Lung (tissue), 12 donors: ENCODE data around the gene TRAF2. TPM values are rescaled to one million over a fixed set of nuclear protein-coding genes. Genes with fewer than 3 reads are reported as not detected.
A peak's percentile ranks its signal among the peaks of the same experiment; 100 is the strongest.

Experiments
- ATAC-seq: fragments of 200-7000 bp; cut with Tn5 transposase; one replicate; pipeline ENCODE4 v1.9.1; 2020; ENCODE audit warnings: moderate number of reproducible peaks; ENCODE audit not compliant: insufficient read depth, low FRiP score
- DNase-seq, 3 donors: peaks; one replicate each; pipeline ENCODE4 v3.0.0-alpha.2; 2013 to 2017
- H3K27ac ChIP-seq, 2 donors: one replicate each; pipeline ENCODE4 v1.5.1; 2013; ENCODE audit warnings: mild to moderate bottlenecking in 2 of 2, moderate library complexity in 2 of 2, control low read depth in 1 of 2, inconsistent platforms in 1 of 2, low read depth in 1 of 2, low read length in 1 of 2
- H3K27me3 ChIP-seq, 3 donors: one replicate each; pipeline ENCODE4 v1.5.1; 2013; ENCODE audit warnings: low read length in 2 of 3; ENCODE audit not compliant: control insufficient read depth in 3 of 3, insufficient read depth in 3 of 3
- H3K36me3 ChIP-seq, 4 donors: one replicate each; pipeline ENCODE4 v1.5.1; 2013; ENCODE audit warnings: low read length in 4 of 4, mild to moderate bottlenecking in 1 of 4, moderate library complexity in 1 of 4; ENCODE audit not compliant: control insufficient read depth in 4 of 4, insufficient read depth in 4 of 4
- H3K4me1 ChIP-seq, 5 donors: one replicate each; pipeline ENCODE4 v1.5.1; 2013; ENCODE audit warnings: low read length in 5 of 5, mild to moderate bottlenecking in 2 of 5, moderate library complexity in 1 of 5; ENCODE audit not compliant: control insufficient read depth in 5 of 5, insufficient read depth in 5 of 5
- H3K4me3 ChIP-seq: one replicate; pipeline ENCODE4 v1.5.1; 2013; ENCODE audit warnings: mild to moderate bottlenecking, control low read depth, moderate library complexity
- H3K9ac ChIP-seq, 2 donors: one replicate each; pipeline ENCODE4 v1.5.1; 2013; ENCODE audit warnings: low read length in 2 of 2, control low read depth in 1 of 2; ENCODE audit not compliant: insufficient read depth in 1 of 2
- H3K9me3 ChIP-seq, 4 donors: one replicate each; pipeline ENCODE4 v1.5.1; 2013; ENCODE audit warnings: low read length in 3 of 4, mild to moderate bottlenecking in 1 of 4, moderate library complexity in 1 of 4; ENCODE audit not compliant: control insufficient read depth in 4 of 4, insufficient read depth in 3 of 4
- whole genome bisulfite sequencing, 2 donors: extraction: QIAGEN DNeasy Blood & Tissue Kit; methylation state at CpG; one replicate each; pipeline ENCODE4 v1.1.7; 2013; 5-methylcytosine and 5-hydroxymethylcytosine counted together
- polyA plus RNA-seq, 2 donors: library from polyadenylated mRNA; stranded (reverse); fragments of 200-250 nt; gene quantifications; one replicate each; pipeline ENCODE4 v1.2.1, GENCODE V29; 2013
- total RNA-seq, 2 donors: library from RNA; depleted of rRNA in 1 of 2; stranded (reverse); fragments of >200 nt in 1 of 2; gene quantifications; one replicate each; pipeline ENCODE4 v1.2.1, GENCODE V29; 2014 to 2021
- TF ChIP-seq, protein P1 (sequence below): IDR thresholded peaks from 2 replicates; pipeline ENCODE4 v1.5.1; 2012; ENCODE audit warnings: mild to moderate bottlenecking; ENCODE audit errors: control extremely low read depth, extremely low read depth
- donor health status: control.
- donor health status: control.
- donor health status: Bipolar disorder and iron deficiency.
- donor health status: healthy.
- donor health status: DM: yes; HTN: yes; CAD: no.

TRAF2 gene
- total and polyA plus RNA-seq, 4 donors: 11.3 to 19.1 (median 15.2) TPM

DNA sequence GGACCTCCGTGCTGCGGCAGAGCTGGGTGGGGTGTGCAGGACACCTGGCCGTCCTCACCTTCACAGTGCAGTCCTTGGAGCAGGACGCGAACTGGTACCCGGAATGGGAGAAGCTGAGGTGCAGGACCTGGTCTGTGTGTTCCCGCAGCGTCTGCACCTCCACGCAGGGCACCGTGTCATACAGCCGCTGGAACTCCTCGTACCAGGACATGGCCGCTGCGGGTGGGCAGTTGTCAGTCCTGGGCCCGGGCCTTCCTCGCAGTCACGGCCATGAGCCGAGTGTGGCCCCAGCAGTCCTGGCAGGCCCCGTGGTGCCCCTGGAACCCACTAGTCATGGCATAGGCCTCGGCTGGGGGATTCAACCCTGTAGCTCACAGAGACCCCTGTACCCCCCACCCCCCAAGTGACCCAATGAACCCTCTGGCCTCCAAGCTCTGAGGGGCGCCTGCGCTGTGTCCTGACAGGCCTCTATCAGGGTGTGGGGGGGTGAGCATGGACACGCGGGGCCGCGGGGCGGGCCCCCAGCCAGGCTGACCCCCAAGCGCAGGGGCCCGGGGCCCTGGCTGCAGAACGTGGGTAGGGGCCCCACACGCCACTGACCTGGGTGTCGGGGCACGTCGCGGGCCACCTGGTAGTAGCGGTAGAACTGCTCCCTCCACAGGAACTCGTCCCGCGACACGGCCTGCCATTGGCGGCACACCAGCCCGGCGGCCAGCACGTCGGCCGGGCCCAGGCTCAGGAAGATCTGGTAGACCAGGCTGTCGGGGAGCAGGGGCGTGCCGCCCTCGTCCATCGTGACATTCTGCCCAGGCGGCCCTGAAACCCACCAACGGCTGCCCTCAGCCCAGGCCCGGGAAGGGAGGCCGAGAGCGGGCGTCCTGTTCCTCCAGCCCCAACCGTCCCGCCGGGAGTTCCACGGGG, 57.2 kb downstream of the TRAF2 start:
- 23 to 32% methylated on average over 50 to 61 of the region's 61 CpGs for WGBS, 2 donors
- H3K4me1 ChIP-seq: peaks cover 0 to 22% (median 10%) of the 10 kb centered on the region in 5 donors
- TF ChIP-seq, protein P1, sequence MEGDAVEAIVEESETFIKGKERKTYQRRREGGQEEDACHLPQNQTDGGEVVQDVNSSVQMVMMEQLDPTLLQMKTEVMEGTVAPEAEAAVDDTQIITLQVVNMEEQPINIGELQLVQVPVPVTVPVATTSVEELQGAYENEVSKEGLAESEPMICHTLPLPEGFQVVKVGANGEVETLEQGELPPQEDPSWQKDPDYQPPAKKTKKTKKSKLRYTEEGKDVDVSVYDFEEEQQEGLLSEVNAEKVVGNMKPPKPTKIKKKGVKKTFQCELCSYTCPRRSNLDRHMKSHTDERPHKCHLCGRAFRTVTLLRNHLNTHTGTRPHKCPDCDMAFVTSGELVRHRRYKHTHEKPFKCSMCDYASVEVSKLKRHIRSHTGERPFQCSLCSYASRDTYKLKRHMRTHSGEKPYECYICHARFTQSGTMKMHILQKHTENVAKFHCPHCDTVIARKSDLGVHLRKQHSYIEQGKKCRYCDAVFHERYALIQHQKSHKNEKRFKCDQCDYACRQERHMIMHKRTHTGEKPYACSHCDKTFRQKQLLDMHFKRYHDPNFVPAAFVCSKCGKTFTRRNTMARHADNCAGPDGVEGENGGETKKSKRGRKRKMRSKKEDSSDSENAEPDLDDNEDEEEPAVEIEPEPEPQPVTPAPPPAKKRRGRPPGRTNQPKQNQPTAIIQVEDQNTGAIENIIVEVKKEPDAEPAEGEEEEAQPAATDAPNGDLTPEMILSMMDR: no peak
- H3K4me3 ChIP-seq: peak overlapping the region; percentile 86
- peaks cover 0 to 2% (median 0%) of the 10 kb centered on the region in 4 donors for H3K9me3 ChIP-seq
- H3K27me3 ChIP-seq: no peaks in the 10 kb centered on the region
- H3K36me3 ChIP-seq: peaks cover 6 to 39% (median 21%) of the 10 kb centered on the region in 4 donors
- peak in 1 of 3 donors; percentile 47 for DNase-seq
- peak overlapping the region; percentile 84 to 97 for H3K27ac ChIP-seq
- ATAC-seq: peak; percentile 1
- peak overlapping the region; percentile 9 to 55 for H3K9ac ChIP-seq

GRCh38 chr9:136944212-136944518, 57.8 kb downstream of the TRAF2 start:
- DNase-seq (no peak), ATAC-seq (peak; percentile 8)
- peaks cover 0 to 2% (median 0%) of the 10 kb centered on the region in 4 donors for H3K9me3 ChIP-seq
- peaks cover 5 to 39% (median 20%) of the 10 kb centered on the region in 4 donors for H3K36me3 ChIP-seq
- peak overlapping the region; percentile 84 to 97 for H3K27ac ChIP-seq
- H3K4me1 ChIP-seq: peaks cover 0 to 22% (median 10%) of the 10 kb centered on the region in 5 donors
- H3K9ac ChIP-seq: no peak overlapping the region
- no peaks in the 10 kb centered on the region for H3K27me3 ChIP-seq
- TF ChIP-seq, protein P1: no peak
- 0% methylated on average over 16 to 45 of the region's 45 CpGs for whole genome bisulfite sequencing, 2 donors
- H3K4me3 ChIP-seq: peak overlapping the region; percentile 86

GRCh38 chr9:136944519-136945332, 58.4 kb downstream of the TRAF2 start, which contains the start of the genes C8G and FBXW5:
C8G (plus strand) TSS chr9:136945243; CDS start chr9:136945321, 78 bp downstream.
FBXW5 (minus strand) TSS chr9:136944738; CDS start chr9:136944083, 655 bp downstream.
- DNase-seq: peak; percentile 96 to 97 (median 97)
- peak; percentile 92 for ATAC-seq
- peaks cover 0 to 2% (median 0%) of the 10 kb centered on the region in 4 donors for H3K9me3 ChIP-seq
- H3K4me3 ChIP-seq: peak within 1 kb of the TSS; percentile 86
- peak within 1 kb of the TSS; percentile 9 to 55 for H3K9ac ChIP-seq
- TF ChIP-seq, protein P1: peak; percentile 89
- H3K27me3 ChIP-seq: no peaks in the 10 kb centered on the region
- 4 to 8% methylated on average over 32 to 74 of the region's 74 CpGs for WGBS, 2 donors
- peak within 1 kb of the TSS; percentile 84 to 97 for H3K27ac ChIP-seq
- peaks cover 0 to 22% (median 10%) of the 10 kb centered on the region in 5 donors for H3K4me1 ChIP-seq
- peaks cover 2 to 37% (median 17%) of the 10 kb centered on the region in 4 donors for H3K36me3 ChIP-seq
